GM12864 (cell line): ENCODE results near the gene DUS2.
"Not testable (repeated sequence)": the region's sequence is repeated elsewhere in the genome, so short reads cannot be mapped to it uniquely, and the experiment has no call there.

Source experiments
- DNase-seq: peaks from one replicate; pipeline ENCODE4 v3.0.0-alpha.2; 2011; ENCODE audit warnings: low read depth
- H3K4me3 ChIP-seq: 2 replicates; pipeline ENCODE4 v1.5.1; 2011; ENCODE audit warnings: mild to moderate bottlenecking, low read depth, low read length, control low read depth
- TF ChIP-seq, protein P1 (sequence below): IDR thresholded peaks from 2 replicates; pipeline ENCODE4 v1.5.1; 2011; ENCODE audit warnings: low read depth, mild to moderate bottlenecking, moderate library complexity, low read length, control low read depth, inconsistent platforms; ENCODE audit errors: missing control alignments

Gene DUS2

DNA sequence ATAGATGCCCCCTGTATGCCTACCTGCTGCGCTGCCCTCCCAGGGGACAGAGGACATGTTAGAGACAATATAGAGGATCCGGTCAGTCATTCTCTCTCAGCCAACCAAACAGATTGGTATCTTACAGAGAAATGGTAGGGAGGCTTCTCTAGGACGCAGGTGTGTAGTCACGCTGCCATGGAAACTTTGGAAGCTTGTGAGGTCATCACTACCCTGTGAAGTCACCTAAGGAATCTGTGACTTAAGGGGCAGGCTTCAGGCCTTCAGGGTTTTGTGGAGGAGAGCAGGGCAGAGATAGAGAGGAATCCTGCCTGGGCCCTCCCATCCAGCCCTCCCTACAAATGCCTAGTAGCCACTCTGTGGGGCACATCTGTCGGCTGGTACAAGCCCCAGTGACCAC is 7.4 kb upstream of the DUS2 start, which contains the start of gene DPEP2NB:
DPEP2NB (minus strand) TSS at position 231 of the 400 bp plus-strand sequence; CDS start at position 90, 141 bp downstream.
- TF ChIP-seq, protein P1, sequence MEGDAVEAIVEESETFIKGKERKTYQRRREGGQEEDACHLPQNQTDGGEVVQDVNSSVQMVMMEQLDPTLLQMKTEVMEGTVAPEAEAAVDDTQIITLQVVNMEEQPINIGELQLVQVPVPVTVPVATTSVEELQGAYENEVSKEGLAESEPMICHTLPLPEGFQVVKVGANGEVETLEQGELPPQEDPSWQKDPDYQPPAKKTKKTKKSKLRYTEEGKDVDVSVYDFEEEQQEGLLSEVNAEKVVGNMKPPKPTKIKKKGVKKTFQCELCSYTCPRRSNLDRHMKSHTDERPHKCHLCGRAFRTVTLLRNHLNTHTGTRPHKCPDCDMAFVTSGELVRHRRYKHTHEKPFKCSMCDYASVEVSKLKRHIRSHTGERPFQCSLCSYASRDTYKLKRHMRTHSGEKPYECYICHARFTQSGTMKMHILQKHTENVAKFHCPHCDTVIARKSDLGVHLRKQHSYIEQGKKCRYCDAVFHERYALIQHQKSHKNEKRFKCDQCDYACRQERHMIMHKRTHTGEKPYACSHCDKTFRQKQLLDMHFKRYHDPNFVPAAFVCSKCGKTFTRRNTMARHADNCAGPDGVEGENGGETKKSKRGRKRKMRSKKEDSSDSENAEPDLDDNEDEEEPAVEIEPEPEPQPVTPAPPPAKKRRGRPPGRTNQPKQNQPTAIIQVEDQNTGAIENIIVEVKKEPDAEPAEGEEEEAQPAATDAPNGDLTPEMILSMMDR, result no peak
- DNase-seq, result no peak
- no peak within 1 kb of the TSS for H3K4me3 ChIP-seq

DNA sequence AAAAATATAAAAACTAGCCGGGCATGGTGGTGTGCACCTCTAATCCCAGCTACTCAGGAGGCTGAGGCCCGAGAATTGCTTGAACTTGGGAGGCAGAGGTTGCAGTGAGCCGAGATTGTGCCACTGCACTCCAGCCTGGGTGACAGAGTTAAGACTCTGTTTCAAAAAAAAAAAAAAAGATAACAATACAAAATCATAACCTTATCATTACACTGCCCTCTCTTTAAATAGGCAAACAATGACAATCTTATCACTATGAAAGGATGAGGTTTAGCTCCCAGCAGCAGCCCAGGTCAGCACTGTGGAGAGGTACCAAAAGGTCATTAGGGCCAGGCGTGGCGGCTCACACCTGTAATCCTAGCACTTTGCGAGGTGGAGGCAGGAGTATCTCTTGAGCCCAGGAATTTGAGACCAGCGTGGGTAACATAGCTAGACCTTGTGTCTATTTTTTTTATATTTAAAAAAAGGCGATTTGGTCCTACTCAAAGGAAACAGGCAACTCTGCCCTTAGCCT is 3.9 kb upstream of the DUS2 start:
- no peak for DNase-seq
- TF ChIP-seq, protein P1, result no peak
- no peak overlapping the region for H3K4me3 ChIP-seq

DNA sequence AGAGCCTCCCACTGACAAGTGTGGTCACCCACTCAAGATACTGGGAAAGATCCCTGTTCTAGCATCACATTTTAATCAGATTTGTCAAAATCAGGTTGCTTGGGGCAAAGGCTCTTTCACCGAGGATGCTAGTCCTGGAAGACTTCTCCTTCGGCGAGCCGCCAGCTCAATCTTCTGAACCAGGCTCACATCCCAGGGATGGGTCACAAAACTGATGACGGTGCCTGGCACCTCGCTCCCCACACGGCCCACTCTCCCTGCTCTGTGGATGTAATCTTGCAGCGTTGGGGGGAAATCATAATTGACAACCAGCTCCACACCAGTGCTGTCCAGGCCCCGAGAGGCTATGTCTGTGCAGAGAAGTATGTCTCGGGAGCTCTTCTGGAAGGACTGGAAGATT is 1.6 kb upstream of the DUS2 start:
- TF ChIP-seq, protein P1, result no peak
- no peak overlapping the region for H3K4me3 ChIP-seq
- DNase-seq, result no peak

DNA sequence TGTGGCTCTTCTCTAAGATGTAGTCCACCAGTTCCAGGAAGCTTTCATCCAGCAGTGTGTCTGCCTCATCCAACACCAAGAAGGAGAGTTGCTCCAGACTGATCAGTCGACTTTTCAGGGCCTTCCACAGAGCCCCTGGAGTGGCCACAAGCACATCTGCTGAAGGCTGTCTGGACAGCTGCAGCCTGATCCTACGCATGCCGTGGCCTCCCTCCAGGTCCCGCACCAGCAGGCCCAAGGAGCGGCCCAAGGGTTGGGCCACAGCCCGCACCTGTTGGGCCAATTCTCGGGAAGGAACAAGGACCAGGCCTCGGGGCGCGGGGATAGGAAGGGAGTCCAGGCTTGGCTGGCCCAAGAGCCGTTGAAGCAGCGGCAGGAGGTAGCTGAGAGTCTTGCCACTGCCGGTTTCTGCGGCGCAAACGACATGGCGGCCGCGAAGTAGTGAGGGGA is 781 bp upstream of the DUS2 start:
- TF ChIP-seq, protein P1, result no peak
- H3K4me3 ChIP-seq, result peak overlapping the region; percentile 95
- no peak for DNase-seq

DNA sequence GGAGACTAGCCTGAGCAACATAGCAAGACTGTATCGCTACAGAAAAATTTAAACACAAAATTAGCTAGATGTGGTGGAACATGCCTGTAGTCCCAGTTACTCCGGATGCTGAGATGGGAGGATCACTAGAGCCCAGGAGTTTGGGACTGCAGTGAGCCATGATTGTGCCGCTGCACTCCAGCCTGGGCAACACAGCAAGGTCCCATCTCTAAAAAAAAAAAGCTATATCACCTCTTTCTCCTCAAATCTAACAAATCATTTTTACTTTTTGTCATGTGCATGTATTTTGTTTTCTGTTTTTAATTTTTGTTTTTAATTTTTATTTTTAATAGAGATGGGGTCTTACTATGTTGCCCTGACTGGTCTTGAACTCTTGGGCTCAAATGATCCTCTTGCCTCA is 5.9 kb downstream of the DUS2 start:
- H3K4me3 ChIP-seq, result no peak overlapping the region
- TF ChIP-seq, protein P1, result no peak
- no peak for DNase-seq

DNA sequence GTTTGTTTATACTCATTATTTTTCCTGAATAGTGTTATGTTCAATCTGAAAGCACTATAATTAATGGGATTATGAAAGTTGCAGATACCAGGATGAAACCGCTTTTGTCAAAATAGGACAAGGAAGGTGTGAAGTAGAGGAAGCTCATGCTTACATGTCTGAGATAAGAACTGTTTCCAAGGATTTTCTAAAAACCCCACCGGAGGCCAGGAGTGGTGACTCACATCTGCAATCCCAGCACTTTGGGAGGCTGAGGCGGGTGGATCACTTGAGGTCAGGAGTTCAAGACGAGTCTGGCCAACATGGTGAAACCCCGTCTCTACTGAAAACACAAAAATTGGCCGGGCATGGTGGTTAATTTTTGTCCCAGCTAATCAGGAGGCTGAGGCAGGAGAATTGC is 7.0 kb downstream of the DUS2 start:
- H3K4me3 ChIP-seq, DNase-seq: not testable (repeated sequence)

DNA sequence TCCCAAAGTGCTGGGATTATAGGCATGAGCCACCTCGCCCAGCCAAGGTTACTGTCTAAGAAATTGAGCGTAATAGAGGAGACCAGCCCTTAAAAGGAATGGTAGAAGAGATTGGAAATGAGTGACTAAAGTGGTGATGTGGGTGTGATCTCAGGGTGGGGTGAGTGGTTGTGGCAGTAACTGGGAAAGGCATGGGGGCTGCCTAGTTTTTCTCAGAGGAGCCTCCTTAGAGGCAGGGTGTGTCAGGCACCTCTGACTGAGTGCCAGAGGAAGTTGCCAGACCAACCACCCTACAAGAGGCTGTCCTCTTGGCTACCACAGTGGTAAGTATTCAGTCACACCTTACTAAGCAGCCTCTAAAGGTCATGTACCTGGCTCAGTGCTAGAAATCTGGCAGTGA is 8.9 kb downstream of the DUS2 start:
- DNase-seq, result no peak
- no peak overlapping the region for H3K4me3 ChIP-seq
- TF ChIP-seq, protein P1, result no peak

DNA sequence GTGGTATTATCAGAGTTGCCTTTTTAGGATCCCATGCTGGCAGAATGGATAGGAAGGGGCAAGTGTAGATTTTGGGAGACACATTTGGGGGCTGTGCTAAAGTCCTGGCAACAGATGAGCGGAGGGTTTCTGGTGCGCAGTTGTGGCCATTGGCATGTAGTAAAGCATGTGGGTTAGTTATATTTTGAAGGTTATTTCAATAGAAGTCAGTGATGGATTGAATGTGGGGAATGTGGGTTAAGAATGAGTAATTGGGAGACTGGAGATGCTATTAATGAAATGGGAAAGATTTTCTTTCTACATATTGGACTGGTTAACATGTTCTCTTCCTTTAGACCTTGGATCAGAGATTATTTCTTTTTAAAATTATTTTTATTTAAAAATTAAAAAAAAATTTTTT is 10.0 kb downstream of the DUS2 start:
- no peak for DNase-seq
- TF ChIP-seq, protein P1, result no peak

More for the DNA sequence above, 10.0 kb downstream of the DUS2 start:
- H3K4me3 ChIP-seq, result no peak overlapping the region
